Measurements from ENCODE around the gene ABHD10.
"Not testable (repeated sequence)": the region's sequence is repeated elsewhere in the genome, so short reads cannot be mapped to it uniquely, and the experiment has no call there.

The ABHD10 gene

DNA sequence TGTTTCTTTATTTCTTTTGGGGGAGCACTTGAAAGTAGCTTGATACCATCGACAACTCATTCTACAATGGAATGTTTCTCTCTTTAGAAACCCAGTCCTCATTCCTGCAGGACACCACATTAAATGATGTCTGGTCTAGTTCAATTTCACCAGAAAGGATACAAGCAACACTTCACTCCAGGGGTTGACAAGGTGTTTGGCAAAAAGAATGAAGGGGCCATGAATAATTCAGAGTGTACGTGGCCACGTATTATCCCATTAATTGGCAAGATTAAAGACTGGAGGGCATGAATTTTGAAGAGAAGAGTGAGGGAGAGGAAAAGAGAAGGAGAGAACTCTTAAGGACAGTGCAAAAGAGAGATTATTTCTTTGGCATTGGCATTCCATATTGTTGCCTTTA is 56.4 kb downstream of the ABHD10 start:
- Histone ChIP-seq H2AFZ (ENCODE audit: low read depth, low read length) (no peak overlapping the region), H3K23ac (ENCODE audit: low read length in 2 of 2) (no peak overlapping the region), H3K4ac (ENCODE audit: low read depth in 1 of 2, low read length in 2 of 2) (no peak overlapping the region), H2AK5ac (ENCODE audit: low read length, severe bottlenecking) (no peak overlapping the region), H2BK12ac (ENCODE audit: low read length in 2 of 2) (no peak overlapping the region), H3K27ac (ENCODE audit: low read length, poor library complexity, severe bottlenecking) (no peak overlapping the region), H4K8ac (ENCODE audit: low read length) (no peak overlapping the region), H2BK120ac (ENCODE audit: low read depth, low read length) (no peak overlapping the region), H3K9me3 (ENCODE audit: control insufficient read depth, low read length) (no peaks in the 10 kb centered on the region), H2BK15ac (ENCODE audit: low read depth, poor library complexity, severe bottlenecking) (no peak overlapping the region), H3K4me3 (ENCODE audit: insufficient read depth in 1 of 2, low read depth in 1 of 2, low read length in 2 of 2) (no peak overlapping the region), H3K79me1 (replicated peaks; ENCODE audit: low read length, poor library complexity, severe bottlenecking) (no peaks in the 10 kb centered on the region), H3K4me2 (ENCODE audit: low read length, poor library complexity, severe bottlenecking) (no peak overlapping the region), H4K91ac (ENCODE audit: low read length) (no peak overlapping the region), H2BK5ac (ENCODE audit: low read depth, low read length, poor library complexity, severe bottlenecking) (no peak overlapping the region), H3K27me3 (ENCODE audit: control insufficient read depth in 1 of 2, insufficient read depth in 1 of 2, low read length in 2 of 2) (no peaks in the 10 kb centered on the region), H3K36me3 (ENCODE audit: control insufficient read depth in 1 of 2, insufficient read depth in 2 of 2, low read depth in 1 of 2, low read length in 2 of 2) (no peaks in the 10 kb centered on the region), H3K14ac (ENCODE audit: low read length in 2 of 2) (no peak overlapping the region), H3K9ac (ENCODE audit: low read length) (no peak overlapping the region), H3K18ac (ENCODE audit: low read depth in 1 of 2, low read length in 2 of 2) (no peak overlapping the region), H3K4me1 (ENCODE audit: control insufficient read depth, insufficient read depth, low read depth, low read length) (no peaks in the 10 kb centered on the region)
- DNase-seq, result no peak
- 92% methylated on average over 3 of the region's 3 CpGs for WGBS

- not testable (repeated sequence) for H3K9ac ChIP-seq (ENCODE audit: low read length); H3K79me1 ChIP-seq (replicated peaks; ENCODE audit: low read length, poor library complexity, severe bottlenecking); H3K14ac ChIP-seq (ENCODE audit: low read length in 2 of 2); H3K4me3 ChIP-seq (ENCODE audit: insufficient read depth in 1 of 2, low read depth in 1 of 2, low read length in 2 of 2); H4K8ac ChIP-seq (ENCODE audit: low read length); DNase-seq; H3K4me2 ChIP-seq (ENCODE audit: low read length, poor library complexity, severe bottlenecking); H3K36me3 ChIP-seq (ENCODE audit: control insufficient read depth in 1 of 2, insufficient read depth in 2 of 2, low read depth in 1 of 2, low read length in 2 of 2); H2BK12ac ChIP-seq (ENCODE audit: low read length in 2 of 2); H3K27me3 ChIP-seq (ENCODE audit: control insufficient read depth in 1 of 2, insufficient read depth in 1 of 2, low read length in 2 of 2); H3K9me3 ChIP-seq (ENCODE audit: control insufficient read depth, low read length); H3K18ac ChIP-seq (ENCODE audit: low read depth in 1 of 2, low read length in 2 of 2); H3K4me1 ChIP-seq (ENCODE audit: control insufficient read depth, insufficient read depth, low read depth, low read length); H2AK5ac ChIP-seq (ENCODE audit: low read length, severe bottlenecking); H2BK15ac ChIP-seq (ENCODE audit: low read depth, poor library complexity, severe bottlenecking); H3K27ac ChIP-seq (ENCODE audit: low read length, poor library complexity, severe bottlenecking); H2AFZ ChIP-seq (ENCODE audit: low read depth, low read length); H2BK120ac ChIP-seq (ENCODE audit: low read depth, low read length); H3K23ac ChIP-seq (ENCODE audit: low read length in 2 of 2); H4K91ac ChIP-seq (ENCODE audit: low read length); H2BK5ac ChIP-seq (ENCODE audit: low read depth, low read length, poor library complexity, severe bottlenecking); H3K4ac ChIP-seq (ENCODE audit: low read depth in 1 of 2, low read length in 2 of 2)
- WGBS, result 72% methylated on average over 4 of the region's 4 CpGs
Measured at GRCh38 chr3:112037194-112037593, 58.4 kb downstream of the ABHD10 start.

DNA sequence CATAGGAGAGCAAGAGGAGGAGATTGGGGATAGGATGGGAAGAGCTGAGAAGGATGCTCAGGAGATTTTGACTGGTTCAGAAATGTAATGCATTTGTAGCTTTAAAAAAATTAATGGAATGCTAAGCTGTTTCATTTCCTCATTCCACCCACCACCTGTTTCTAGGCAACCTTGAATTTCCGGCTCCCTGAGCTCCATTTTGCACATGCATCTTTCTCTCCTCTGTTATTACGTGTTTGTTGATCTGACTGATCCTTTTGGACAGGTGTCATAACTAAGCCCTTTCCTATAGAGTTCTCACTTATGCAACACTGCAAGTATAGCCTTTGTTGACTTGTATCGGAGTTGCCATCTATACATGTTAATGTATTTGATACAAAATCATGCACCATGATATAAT is 60.0 kb downstream of the ABHD10 start:
- Histone ChIP-seq H3K9me3 (ENCODE audit: control insufficient read depth, low read length) (no peaks in the 10 kb centered on the region), H2BK120ac (ENCODE audit: low read depth, low read length) (no peak overlapping the region), H3K14ac (ENCODE audit: low read length in 2 of 2) (no peak overlapping the region), H4K91ac (ENCODE audit: low read length) (no peak overlapping the region), H3K27me3 (ENCODE audit: control insufficient read depth in 1 of 2, insufficient read depth in 1 of 2, low read length in 2 of 2) (no peaks in the 10 kb centered on the region), H2BK15ac (ENCODE audit: low read depth, poor library complexity, severe bottlenecking) (no peak overlapping the region), H3K4me3 (ENCODE audit: insufficient read depth in 1 of 2, low read depth in 1 of 2, low read length in 2 of 2) (no peak overlapping the region), H3K23ac (ENCODE audit: low read length in 2 of 2) (no peak overlapping the region), H3K27ac (ENCODE audit: low read length, poor library complexity, severe bottlenecking) (peak overlapping the region; percentile 16), H3K4me1 (ENCODE audit: control insufficient read depth, insufficient read depth, low read depth, low read length) (peaks cover 1% of the 10 kb centered on the region), H2BK5ac (ENCODE audit: low read depth, low read length, poor library complexity, severe bottlenecking) (peak overlapping the region; percentile 58), H4K8ac (ENCODE audit: low read length) (no peak overlapping the region), H2AFZ (ENCODE audit: low read depth, low read length) (no peak overlapping the region), H3K9ac (ENCODE audit: low read length) (no peak overlapping the region), H3K4me2 (ENCODE audit: low read length, poor library complexity, severe bottlenecking) (no peak overlapping the region), H2BK12ac (ENCODE audit: low read length in 2 of 2) (no peak overlapping the region), H3K79me1 (replicated peaks; ENCODE audit: low read length, poor library complexity, severe bottlenecking) (no peaks in the 10 kb centered on the region), H3K18ac (ENCODE audit: low read depth in 1 of 2, low read length in 2 of 2) (no peak overlapping the region), H3K4ac (ENCODE audit: low read depth in 1 of 2, low read length in 2 of 2) (no peak overlapping the region), H3K36me3 (ENCODE audit: control insufficient read depth in 1 of 2, insufficient read depth in 2 of 2, low read depth in 1 of 2, low read length in 2 of 2) (no peaks in the 10 kb centered on the region), H2AK5ac (ENCODE audit: low read length, severe bottlenecking) (no peak overlapping the region)
- WGBS, result 78% methylated on average over 2 of the region's 3 CpGs
- DNase-seq, result no peak

DNA sequence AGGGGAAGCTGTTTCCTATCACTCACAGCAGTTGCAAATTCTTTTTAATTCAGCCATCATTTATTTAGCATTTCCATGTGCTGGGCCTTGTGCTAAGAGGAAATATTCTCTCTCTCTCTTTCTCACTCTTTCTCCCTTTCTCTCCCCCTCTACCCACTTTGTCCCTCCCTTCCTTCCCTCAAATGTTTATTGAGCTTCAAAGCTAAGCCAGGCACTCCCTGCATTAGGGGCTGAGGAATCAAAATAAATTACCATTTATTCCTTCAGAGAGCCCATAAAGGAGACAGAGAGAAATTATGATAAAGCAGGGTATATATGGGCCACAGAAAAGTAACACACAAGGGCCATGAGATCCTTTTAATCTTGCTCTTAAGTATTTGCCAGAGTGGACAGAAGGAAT is 62.5 kb downstream of the ABHD10 start:
- no peak overlapping the region for H4K8ac ChIP-seq (ENCODE audit: low read length)
- no peak overlapping the region for H3K27ac ChIP-seq (ENCODE audit: low read length, poor library complexity, severe bottlenecking)
- no peak overlapping the region for H3K4ac ChIP-seq (ENCODE audit: low read depth in 1 of 2, low read length in 2 of 2)
- no peak overlapping the region for H3K9ac ChIP-seq (ENCODE audit: low read length)
- no peak overlapping the region for H2BK120ac ChIP-seq (ENCODE audit: low read depth, low read length)
- no peaks in the 10 kb centered on the region for H3K36me3 ChIP-seq (ENCODE audit: control insufficient read depth in 1 of 2, insufficient read depth in 2 of 2, low read depth in 1 of 2, low read length in 2 of 2)
- H3K4me3 ChIP-seq (ENCODE audit: insufficient read depth in 1 of 2, low read depth in 1 of 2, low read length in 2 of 2), result no peak overlapping the region
- no peak overlapping the region for H2BK12ac ChIP-seq (ENCODE audit: low read length in 2 of 2)
- no peak overlapping the region for H3K14ac ChIP-seq (ENCODE audit: low read length in 2 of 2)
- H3K4me2 ChIP-seq (ENCODE audit: low read length, poor library complexity, severe bottlenecking), result no peak overlapping the region
- H3K79me1 ChIP-seq (replicated peaks; ENCODE audit: low read length, poor library complexity, severe bottlenecking), result no peaks in the 10 kb centered on the region
- no peak overlapping the region for H3K23ac ChIP-seq (ENCODE audit: low read length in 2 of 2)
- no peak overlapping the region for H2BK15ac ChIP-seq (ENCODE audit: low read depth, poor library complexity, severe bottlenecking)
- no peak overlapping the region for H2AFZ ChIP-seq (ENCODE audit: low read depth, low read length)
- H3K9me3 ChIP-seq (ENCODE audit: control insufficient read depth, low read length), result no peaks in the 10 kb centered on the region
- H3K4me1 ChIP-seq (ENCODE audit: control insufficient read depth, insufficient read depth, low read depth, low read length), result peaks cover 1% of the 10 kb centered on the region
- no peak overlapping the region for H2BK5ac ChIP-seq (ENCODE audit: low read depth, low read length, poor library complexity, severe bottlenecking)
- H2AK5ac ChIP-seq (ENCODE audit: low read length, severe bottlenecking), result no peak overlapping the region
- H3K27me3 ChIP-seq (ENCODE audit: control insufficient read depth in 1 of 2, insufficient read depth in 1 of 2, low read length in 2 of 2), result no peaks in the 10 kb centered on the region
- no peak overlapping the region for H3K18ac ChIP-seq (ENCODE audit: low read depth in 1 of 2, low read length in 2 of 2)
- DNase-seq, result no peak
- H4K91ac ChIP-seq (ENCODE audit: low read length), result no peak overlapping the region

Measured in mesenchymal stem cell (in vitro differentiated cells and primary cell).